ENCODE results near the gene FGD6. TPM values are rescaled to one million over a fixed set of nuclear protein-coding genes. Genes with fewer than 3 reads are reported as not detected.

Gene FGD6
- total and polyA plus RNA-seq, 2 of the 4 experiments (the other 2 are of a cell fraction), result 2.6 to 9.5 TPM

- Histone ChIP-seq H4K8ac (ENCODE audit: low read depth in 2 of 2, low read length in 2 of 2) (no peak overlapping the region), H2AK5ac (ENCODE audit: low read depth, low read length) (peak overlapping the region; percentile 23; the same call in 1 of the 2 replicates), H3K79me1 (ENCODE audit: low read depth in 1 of 2, low read length in 2 of 2) (no peaks in the 10 kb centered on the region; a peak in 1 of 4 replicates), H4K5ac (ENCODE audit: low read depth, low read length) (no peak overlapping the region), H4K91ac (ENCODE audit: insufficient read depth, low read depth, low read length) (no peak overlapping the region), H3K27me3 (ENCODE audit: control insufficient read depth, insufficient read depth, low read length) (no peaks in the 10 kb centered on the region), H2AK9ac (replicated peaks; ENCODE audit: low read depth, low read length, poor library complexity) (no peak overlapping the region), H2BK120ac (ENCODE audit: low read depth, low read length) (no peak overlapping the region), H3K23ac (ENCODE audit: low read depth, low read length) (no peak overlapping the region), H2BK20ac (ENCODE audit: low read depth, low read length) (no peak overlapping the region), H3K56ac (ENCODE audit: extremely low read depth, insufficient read depth, low read length) (no peak overlapping the region), H3K14ac (replicated peaks; ENCODE audit: low read depth, low read length) (no peak overlapping the region), H3K9me1 (ENCODE audit: insufficient read depth, low read length) (peaks cover 20% of the 10 kb centered on the region), H2AFZ (replicated peaks; ENCODE audit: low read length, poor library complexity) (no peak overlapping the region), H2BK15ac (ENCODE audit: low read depth, low read length) (no peak overlapping the region), H3K9ac (ENCODE audit: low read depth, low read length) (no peak overlapping the region), H3K18ac (ENCODE audit: low read depth, low read length) (no peak overlapping the region), H3K4me2 (ENCODE audit: low read depth, low read length) (no peak overlapping the region), H3K36me3 (ENCODE audit: control insufficient read depth, insufficient read depth, low read length) (peaks cover 17% of the 10 kb centered on the region), H3K4me1 (ENCODE audit: control insufficient read depth, insufficient read depth, low read length) (peaks cover 11% of the 10 kb centered on the region), H3K9me3 (ENCODE audit: control insufficient read depth, insufficient read depth, low read length) (no peaks in the 10 kb centered on the region), H4K20me1 (ENCODE audit: insufficient read depth, low read length) (no peaks in the 10 kb centered on the region), H2BK5ac (ENCODE audit: low read depth, low read length, poor library complexity, severe bottlenecking) (no peak overlapping the region), H3K27ac (ENCODE audit: insufficient read depth, low read length) (no peak overlapping the region), H3K4ac (ENCODE audit: low read depth, low read length) (no peak overlapping the region), H3K4me3 (ENCODE audit: insufficient read depth, low read depth, low read length) (no peak overlapping the region)
- ATAC-seq (ENCODE audit: low read depth) (no peak), DNase-seq (no peak)
- ChIA-PET POLR2A (ENCODE audit: unreplicated experiment) (no interaction called here), CTCF (interaction anchor here (0.6 kb wide), 2 partner anchors 12 to 323 kb away, joined by 3 read pairs; no protein-coding TSS in a partner anchor)
- 80% methylated on average over 2 of the region's 11 CpGs; no CpG with 5 or more reads in 1 of the 2 experiments for WGBS, 2 experiments (ENCODE audit: extremely low coverage in 2 of 2, insufficient read length in 1 of 2)
- dilution Hi-C loops (cut with HindIII; ENCODE audit: low sequenced_read_pairs, unreplicated experiment) (no loop called here), intact Hi-C loops (cut with micrococcal nuclease) (no loop called here), in situ Hi-C loops (cut with MboI; ENCODE audit: low sequenced_read_pairs) (no loop called here)
- no TSS peak for BruUV-seq (replicated peaks)
- TF ChIP-seq CEBPB (IDR thresholded peaks at IDR 0.05; ENCODE audit: low read depth, low read length) (no peak), CTCF (conservative IDR thresholded peaks at IDR 0.05; ENCODE audit: low read depth, low read length) (no peak), RFX5 (IDR thresholded peaks at IDR 0.05; ENCODE audit: low read depth, low read length) (no peak), MAZ (IDR thresholded peaks at IDR 0.05; ENCODE audit: borderline replicate concordance, low read depth, low read length) (no peak), MAFK (IDR thresholded peaks at IDR 0.05; ENCODE audit: low read depth, low read length) (no peak), NFE2L2 (IDR thresholded peaks at IDR 0.05; ENCODE audit: low read depth, low read length) (no peak), SMC3 (IDR thresholded peaks at IDR 0.05; ENCODE audit: low read depth, low read length) (no peak), FOS (IDR thresholded peaks at IDR 0.05; ENCODE audit: low read depth, low read length) (no peak), ELK1 (IDR thresholded peaks at IDR 0.05; ENCODE audit: borderline replicate concordance, low read depth, low read length) (no peak), RCOR1 (IDR thresholded peaks at IDR 0.05; ENCODE audit: insufficient replicate concordance, low read length) (no peak), USF2 (IDR thresholded peaks at IDR 0.05; ENCODE audit: low read depth, low read length) (no peak), POLR2A (IDR thresholded peaks at IDR 0.05; ENCODE audit: low read depth, low read length) (no peak), MXI1 (IDR thresholded peaks at IDR 0.05; ENCODE audit: borderline replicate concordance, low read depth, low read length) (no peak)
These were observed 116.7 kb downstream of the FGD6 start for GRCh38 chr12:95100264-95101190.

Measured in IMR-90 (cell line).